ENCODE data around the gene MTM1. TPM values are rescaled to one million over a fixed set of nuclear protein-coding genes. Genes with fewer than 3 reads are reported as not detected.

MTM1 gene
- total RNA-seq, 1 donor from 2014 or later: 17.8 TPM

GRCh38 chrX:150625875-150626274, 57.5 kb downstream of the MTM1 start:
- TF ChIP-seq, protein P1, sequence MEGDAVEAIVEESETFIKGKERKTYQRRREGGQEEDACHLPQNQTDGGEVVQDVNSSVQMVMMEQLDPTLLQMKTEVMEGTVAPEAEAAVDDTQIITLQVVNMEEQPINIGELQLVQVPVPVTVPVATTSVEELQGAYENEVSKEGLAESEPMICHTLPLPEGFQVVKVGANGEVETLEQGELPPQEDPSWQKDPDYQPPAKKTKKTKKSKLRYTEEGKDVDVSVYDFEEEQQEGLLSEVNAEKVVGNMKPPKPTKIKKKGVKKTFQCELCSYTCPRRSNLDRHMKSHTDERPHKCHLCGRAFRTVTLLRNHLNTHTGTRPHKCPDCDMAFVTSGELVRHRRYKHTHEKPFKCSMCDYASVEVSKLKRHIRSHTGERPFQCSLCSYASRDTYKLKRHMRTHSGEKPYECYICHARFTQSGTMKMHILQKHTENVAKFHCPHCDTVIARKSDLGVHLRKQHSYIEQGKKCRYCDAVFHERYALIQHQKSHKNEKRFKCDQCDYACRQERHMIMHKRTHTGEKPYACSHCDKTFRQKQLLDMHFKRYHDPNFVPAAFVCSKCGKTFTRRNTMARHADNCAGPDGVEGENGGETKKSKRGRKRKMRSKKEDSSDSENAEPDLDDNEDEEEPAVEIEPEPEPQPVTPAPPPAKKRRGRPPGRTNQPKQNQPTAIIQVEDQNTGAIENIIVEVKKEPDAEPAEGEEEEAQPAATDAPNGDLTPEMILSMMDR (IDR thresholded peaks at IDR 0.05; ENCODE audit: unreplicated experiment): no peak
- no peaks in the 10 kb centered on the region for H3K9me3 Mint-ChIP-seq (ENCODE audit: unreplicated experiment)

DNA sequence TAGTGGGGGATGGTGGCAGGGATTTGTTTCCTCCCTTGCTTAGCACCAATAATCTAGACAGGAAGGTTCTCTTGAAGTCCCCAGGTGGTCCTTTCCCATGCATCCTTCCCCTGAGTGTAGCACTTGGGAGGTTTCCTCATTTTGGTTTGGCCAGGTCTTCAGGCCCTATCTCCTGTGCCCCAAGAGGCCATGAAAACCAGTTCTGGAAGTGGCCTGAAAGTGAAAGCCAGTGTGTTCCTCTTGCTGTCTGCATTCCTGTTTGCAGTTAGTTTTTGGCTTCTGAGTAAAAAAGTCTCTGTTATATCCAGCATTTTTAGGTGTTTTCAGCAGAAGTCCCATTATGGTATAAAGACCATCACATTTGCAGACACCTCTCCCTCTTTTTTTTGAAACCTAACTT, 59.5 kb downstream of the MTM1 start:
- Mint-ChIP-seq H3K4me1 (ENCODE audit: unreplicated experiment) (peaks cover 25% of the 10 kb centered on the region), H3K9me3 (ENCODE audit: unreplicated experiment) (no peaks in the 10 kb centered on the region), H3K27ac (ENCODE audit: unreplicated experiment) (no peak overlapping the region), H3K27me3 (ENCODE audit: unreplicated experiment) (peaks cover 3% of the 10 kb centered on the region), H3K36me3 (ENCODE audit: low read depth, unreplicated experiment) (peaks cover 15% of the 10 kb centered on the region), H3K4me3 (ENCODE audit: unreplicated experiment) (no peak overlapping the region)
- DNase-seq (ENCODE audit: low spot score): no peak
- TF ChIP-seq, protein P1 (IDR thresholded peaks at IDR 0.05; ENCODE audit: unreplicated experiment): no peak

More at GRCh38 chrX:150625875-150626274, 57.5 kb downstream of the MTM1 start:
- Mint-ChIP-seq H3K4me3 (ENCODE audit: unreplicated experiment) (no peak overlapping the region), H3K36me3 (ENCODE audit: low read depth, unreplicated experiment) (peaks cover 27% of the 10 kb centered on the region), H3K27ac (ENCODE audit: unreplicated experiment) (no peak overlapping the region), H3K4me1 (ENCODE audit: unreplicated experiment) (peaks cover 30% of the 10 kb centered on the region), H3K27me3 (ENCODE audit: unreplicated experiment) (peaks cover 2% of the 10 kb centered on the region)
- no peak for DNase-seq (ENCODE audit: low spot score)

GRCh38 chrX:150635952-150636351, 67.5 kb downstream of the MTM1 start:
- TF ChIP-seq, protein P1 (IDR thresholded peaks at IDR 0.05; ENCODE audit: unreplicated experiment): no peak
- DNase-seq (ENCODE audit: low spot score): no peak
- Mint-ChIP-seq H3K27ac (ENCODE audit: unreplicated experiment) (no peak overlapping the region), H3K27me3 (ENCODE audit: unreplicated experiment) (peaks cover 3% of the 10 kb centered on the region), H3K9me3 (ENCODE audit: unreplicated experiment) (no peaks in the 10 kb centered on the region), H3K4me3 (ENCODE audit: unreplicated experiment) (no peak overlapping the region), H3K36me3 (ENCODE audit: low read depth, unreplicated experiment) (peaks cover 7% of the 10 kb centered on the region), H3K4me1 (ENCODE audit: unreplicated experiment) (peaks cover 12% of the 10 kb centered on the region)

GRCh38 chrX:150642423-150642822, 74.0 kb downstream of the MTM1 start:
- Mint-ChIP-seq H3K27me3 (ENCODE audit: unreplicated experiment) (no peaks in the 10 kb centered on the region), H3K9me3 (ENCODE audit: unreplicated experiment) (no peaks in the 10 kb centered on the region), H3K36me3 (ENCODE audit: low read depth, unreplicated experiment) (peaks cover 3% of the 10 kb centered on the region), H3K4me1 (ENCODE audit: unreplicated experiment) (no peaks in the 10 kb centered on the region), H3K27ac (ENCODE audit: unreplicated experiment) (no peak overlapping the region), H3K4me3 (ENCODE audit: unreplicated experiment) (no peak overlapping the region)
- TF ChIP-seq, protein P1 (IDR thresholded peaks at IDR 0.05; ENCODE audit: unreplicated experiment): no peak
- DNase-seq (ENCODE audit: low spot score): no peak

DNA sequence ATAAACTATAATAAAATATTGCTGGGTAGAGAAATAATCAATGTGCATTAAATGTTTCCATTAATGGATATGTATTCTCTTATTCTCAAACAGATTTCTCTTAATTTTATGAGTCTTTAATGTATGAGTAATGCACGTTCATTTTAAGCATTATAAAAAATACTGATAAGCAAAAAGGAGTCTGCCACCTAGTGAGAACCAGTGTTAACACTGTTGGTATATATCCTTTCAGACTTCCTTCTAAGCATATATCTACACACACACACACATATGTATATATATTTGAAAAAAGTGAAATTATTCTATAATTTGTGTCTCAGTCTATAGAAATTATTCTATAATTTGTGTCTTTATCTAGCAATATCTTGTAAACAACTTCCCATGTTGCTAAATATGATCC, 74.8 kb downstream of the MTM1 start:
- Mint-ChIP-seq H3K27me3 (ENCODE audit: unreplicated experiment) (no peaks in the 10 kb centered on the region), H3K4me3 (ENCODE audit: unreplicated experiment) (no peak overlapping the region), H3K27ac (ENCODE audit: unreplicated experiment) (no peak overlapping the region), H3K36me3 (ENCODE audit: low read depth, unreplicated experiment) (no peaks in the 10 kb centered on the region), H3K4me1 (ENCODE audit: unreplicated experiment) (no peaks in the 10 kb centered on the region), H3K9me3 (ENCODE audit: unreplicated experiment) (no peaks in the 10 kb centered on the region)
- DNase-seq (ENCODE audit: low spot score): no peak
- TF ChIP-seq, protein P1 (IDR thresholded peaks at IDR 0.05; ENCODE audit: unreplicated experiment): no peak

All from endothelial cell (in vitro differentiated cells).